HepG2 (cell line): ENCODE measurements around the gene ATP2B3. TPM values are rescaled to one million over a fixed set of nuclear protein-coding genes. Genes with fewer than 3 reads are reported as not detected.

Experiments used
- ATAC-seq: fragments of 200-7000 bp; cut with Tn5 transposase; 3 replicates; pipeline ENCODE4 v1.9.1; 2020; ENCODE audit warnings: mild to moderate bottlenecking, moderate library complexity
- BruUV-seq: library from RNA; stranded (reverse); fragments of 400-500 nt; replicated peaks from 2 replicates; lab custom pipeline; 2021; lab: Mats Ljungman, UMichigan
- CTCF ChIA-PET: fragments of 300-600 bp; formaldehyde crosslinking; extraction: SDS; loops from one replicate; lab custom pipeline; 2021; ENCODE audit warnings: low total read pairs, inconsistent platforms, low intra/inter-chr PET ratio; lab: Yijun Ruan, JAX
- POLR2A ChIA-PET: fragments of 350-600 bp; sonication (Branson Sonifier 250); formaldehyde crosslinking; loops from one replicate; lab custom pipeline; 2020; ENCODE audit warnings: antibody characterized with exemption, inconsistent platforms; lab: Yijun Ruan, JAX
- DNase-seq: peaks from one replicate; pipeline ENCODE4 v3.0.0-alpha.2; 2015; ENCODE audit warnings: low spot score
- FAIRE-seq: peaks from 3 replicates; lab custom pipeline; 2011; peaks lifted over from hg19 to GRCh38; lab: Jason Lieb, UNC
- H2AFZ ChIP-seq: one replicate; pipeline ENCODE4 v1.6.1; 2011; ENCODE audit warnings: low read length, inconsistent platforms
- H3K27ac ChIP-seq: fragments of 300-600 bp; 3 replicates; pipeline ENCODE4 v1.8.0; 2011; ENCODE audit warnings: mixed run types, mild to moderate bottlenecking, mixed read lengths, low read length, inconsistent platforms; ENCODE audit not compliant: insufficient read depth; ENCODE audit errors: extremely low read length
- H3K27me3 ChIP-seq, 2 experiments: fragments of 200-600 bp in 1 of 2; 2 replicates in 1 of 2; 3 replicates in 1 of 2; pipeline versions ENCODE4 v1.6.0 to v1.8.0; 2011; ENCODE audit warnings: low read length in 2 of 2, mild to moderate bottlenecking in 2 of 2, moderate library complexity in 2 of 2, inconsistent platforms in 1 of 2; ENCODE audit not compliant: insufficient read depth in 2 of 2, control insufficient read depth in 1 of 2
- H3K36me3 ChIP-seq, 2 experiments: fragments of 200-600 bp in 1 of 2; replicated peaks in 1 of 2; 2 replicates in 1 of 2; 3 replicates in 1 of 2; pipeline versions ENCODE4 v1.5.1 to v1.8.0; 2011; ENCODE audit warnings: low read length in 2 of 2, inconsistent platforms in 1 of 2; ENCODE audit not compliant: insufficient read depth in 2 of 2, control insufficient read depth in 1 of 2
- H3K4me1 ChIP-seq: 2 replicates; pipeline ENCODE4 v1.5.1; 2012; ENCODE audit warnings: low read length, inconsistent platforms; ENCODE audit not compliant: insufficient read depth
- H3K4me2 ChIP-seq: 2 replicates; pipeline ENCODE4 v1.6.0; 2011; ENCODE audit warnings: low read depth, low read length, inconsistent platforms
- H3K4me3 ChIP-seq, 3 experiments: fragments of 200-600 bp in 1 of 3; sonication (generic), shearing (Covaris generic) in 1 of 3; replicated peaks in 1 of 3; 2 replicates each; pipeline ENCODE4 v1.5.1; 2011 to 2016; ENCODE audit warnings: low read length in 3 of 3, inconsistent platforms in 2 of 3, low read depth in 2 of 3, mild to moderate bottlenecking in 2 of 3, control low read depth in 1 of 3, mixed read lengths in 1 of 3; ENCODE audit not compliant: insufficient read depth in 1 of 3
- H3K79me2 ChIP-seq: one replicate; pipeline ENCODE4 v1.6.1; 2011; ENCODE audit warnings: low read length, inconsistent platforms; ENCODE audit not compliant: insufficient read depth
- H3K9ac ChIP-seq: 2 replicates; pipeline ENCODE4 v1.6.0; 2011; ENCODE audit warnings: mild to moderate bottlenecking, low read depth, low read length, inconsistent platforms; ENCODE audit not compliant: insufficient read depth
- H3K9me3 ChIP-seq: 2 replicates; pipeline ENCODE4 v1.5.1; 2012; ENCODE audit warnings: mild to moderate bottlenecking, low read length
- H4K20me1 ChIP-seq: 2 replicates; pipeline ENCODE4 v1.6.0; 2011; ENCODE audit warnings: inconsistent platforms, mild to moderate bottlenecking, low read length, moderate library complexity; ENCODE audit not compliant: insufficient read depth
- FOXA1 ChIP-seq, 2 experiments: fragments of 450-650 bp in 1 of 2; sonication (generic) in 1 of 2; formaldehyde crosslinking in 1 of 2; IDR thresholded peaks; 2 replicates each; pipeline versions ENCODE4 v1.4.0 to v1.6.1; 2016 to 2020; ENCODE audit warnings: missing genetic modification reagents in 1 of 2
- HNRNPL ChIP-seq: fragments of 200-400 bp; formaldehyde crosslinking; IDR thresholded peaks from 2 replicates; pipeline ENCODE4 v1.6.1; 2017; ENCODE audit warnings: mild to moderate bottlenecking, low read depth, low read length
- KDM6A ChIP-seq: IDR thresholded peaks from 2 replicates; pipeline ENCODE4 v1.6.1; 2016; ENCODE audit warnings: low read depth
- KLF12 ChIP-seq: sonication (generic); formaldehyde crosslinking; IDR thresholded peaks from 2 replicates; pipeline ENCODE4 v1.4.0; 2020; ENCODE audit warnings: missing genetic modification reagents, borderline replicate concordance
- MYC ChIP-seq: sonication (generic); formaldehyde crosslinking; IDR thresholded peaks from 2 replicates; pipeline ENCODE4 v1.9.0; 2021; ENCODE audit warnings: missing genetic modification reagents, borderline replicate concordance
- MYNN ChIP-seq: sonication (generic); formaldehyde crosslinking; IDR thresholded peaks from 2 replicates; pipeline ENCODE4 v1.4.0; 2020; ENCODE audit warnings: mild to moderate bottlenecking, low read depth, missing genetic modification reagents
- NCOR1 ChIP-seq: fragments of 200-600 bp; sonication (generic); IDR thresholded peaks from 2 replicates; pipeline ENCODE4 v1.7.0; 2017; ENCODE audit warnings: antibody characterized with exemption, low read length, borderline replicate concordance
- PRPF4 ChIP-seq: fragments of 200-400 bp; formaldehyde crosslinking; IDR thresholded peaks from 2 replicates; pipeline ENCODE4 v1.6.1; 2016; ENCODE audit warnings: low read length, low read depth; ENCODE audit not compliant: poor library complexity, severe bottlenecking
- RXRA ChIP-seq: sonication (generic); formaldehyde crosslinking; IDR thresholded peaks from 2 replicates; pipeline ENCODE4 v1.5.1; 2020; ENCODE audit warnings: missing genetic modification reagents
- SIN3A ChIP-seq: IDR thresholded peaks from 2 replicates; pipeline ENCODE4 v1.6.1; 2011; ENCODE audit warnings: low read depth, mild to moderate bottlenecking, control low read depth, low read length, borderline replicate concordance
- TBL1XR1 ChIP-seq: fragments of 150-350 bp; IDR thresholded peaks from 2 replicates; pipeline ENCODE4 v1.6.1; 2014; ENCODE audit warnings: borderline replicate concordance, low read length; ENCODE audit not compliant: partially characterized antibody
- ZNF136 ChIP-seq: sonication (generic); formaldehyde crosslinking; IDR thresholded peaks from 2 replicates; pipeline ENCODE4 v1.8.1; 2022; ENCODE audit warnings: low read depth, mild to moderate bottlenecking, moderate library complexity, missing genetic modification reagents
- ZNF567 ChIP-seq: sonication (generic); formaldehyde crosslinking; IDR thresholded peaks from 2 replicates; pipeline ENCODE4 v1.8.1; 2023; ENCODE audit warnings: mild to moderate bottlenecking, missing genetic modification reagents, borderline replicate concordance
- ZNF775 ChIP-seq: sonication (generic); formaldehyde crosslinking; IDR thresholded peaks from 2 replicates; pipeline ENCODE4 v1.4.0; 2020; ENCODE audit warnings: missing genetic modification reagents, mild to moderate bottlenecking, moderate library complexity, borderline replicate concordance
- ZNF816 ChIP-seq: sonication (generic); formaldehyde crosslinking; IDR thresholded peaks from 2 replicates; pipeline ENCODE4 v1.8.0; 2022; ENCODE audit warnings: missing genetic modification reagents, mild to moderate bottlenecking, borderline replicate concordance
- WGBS: methylation state at CpG from one replicate; pipeline ENCODE4 v1.1.6; 2017; ENCODE audit warnings: low lambda C conversion rate; 5-methylcytosine and 5-hydroxymethylcytosine counted together
- in situ Hi-C: cut with HindIII; loops from 2 replicates; pipeline ENCODE4 v1.10.0; 2017; ENCODE audit warnings: low pct_unique_long_range_greater_than_20kb; ENCODE audit not compliant: extremely low pct_ligation_motif_present
- intact Hi-C: fragments of 100-400 bp; cut with micrococcal nuclease; formaldehyde crosslinking; loops from one replicate; pipeline ENCODE4 v1.10.0; 2022; ENCODE audit not compliant: unreplicated experiment
- polyA plus RNA-seq, 8 experiments: library from polyadenylated mRNA; depleted of rRNA in 3 of 8; stranded (reverse) in 7 of 8; unstranded in 1 of 8; fragments of >200 nt; fragmentation: Illumina TruSeq in 4 of 8; extraction: Trizol in 4 of 8; gene quantifications; 2 replicates each; pipeline versions ENCODE4 v1.2.1 to v1.2.3, GENCODE V29; 2011 to 2016; ENCODE audit warnings: low read depth in 4 of 8, missing spikeins in 1 of 8, mixed read lengths in 1 of 8; ENCODE audit not compliant: insufficient read depth in 1 of 8
- total RNA-seq, 5 experiments: library from RNA; depleted of rRNA; stranded (reverse); fragments of >200 nt; fragmentation: Illumina TruSeq; extraction: Trizol; gene quantifications; 2 replicates each; pipeline ENCODE4 v1.2.3, GENCODE V29; 2016; ENCODE audit warnings: low read depth in 1 of 5
- TF ChIP-seq, protein P1 (sequence below): sonication (generic); formaldehyde crosslinking; IDR thresholded peaks from 2 replicates; pipeline ENCODE4 v1.4.0; 2020; ENCODE audit warnings: missing genetic modification reagents, borderline replicate concordance
- TF ChIP-seq, protein P2 (sequence below): sonication (generic); formaldehyde crosslinking; IDR thresholded peaks from 2 replicates; pipeline ENCODE4 v1.4.0; 2020; ENCODE audit warnings: missing genetic modification reagents, mild to moderate bottlenecking, borderline replicate concordance

The ATP2B3 gene
- total and polyA plus RNA-seq, 2 of the 13 experiments (the other 11 are each of a cell fraction or from before 2014, with no cell fraction given): not detected

DNA sequence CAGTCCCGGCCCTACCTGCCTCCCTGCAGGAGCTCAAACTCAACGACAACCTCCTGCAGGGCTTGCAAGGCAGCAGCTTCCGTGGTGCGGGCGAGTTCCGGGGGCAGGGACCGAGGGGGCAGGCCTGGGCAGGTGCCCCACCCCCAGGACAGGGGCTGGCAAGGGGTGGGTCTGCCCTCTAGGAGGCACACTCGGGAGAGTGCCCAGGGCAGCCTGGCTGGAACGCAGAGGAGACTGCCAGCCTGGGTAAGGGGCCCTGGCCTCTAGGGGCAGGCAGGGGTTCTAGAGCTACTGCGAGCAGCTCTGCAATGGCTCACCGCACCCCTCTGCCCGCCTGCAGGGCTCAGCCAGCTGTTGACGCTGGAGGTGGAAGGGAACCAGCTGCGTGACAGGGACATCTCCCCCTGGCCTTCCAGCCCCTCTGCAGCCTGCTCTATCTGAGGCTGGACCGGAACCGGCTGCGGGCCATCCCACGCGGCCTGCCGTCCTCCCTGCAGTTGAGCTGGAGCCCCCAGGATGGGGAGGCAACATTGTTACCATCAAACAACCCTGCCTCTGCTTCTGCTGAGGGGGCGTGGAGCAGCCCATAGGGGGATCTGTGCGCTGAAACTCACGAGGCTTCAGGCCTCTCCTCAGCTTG lies 34.9 kb upstream of the ATP2B3 start:
- CTCF ChIA-PET: no interaction called here
- Histone ChIP-seq H2AFZ (no peak overlapping the region), H3K79me2 (no peaks in the 10 kb centered on the region), H3K36me3 (no peaks in the 10 kb centered on the region), H3K4me2 (no peak overlapping the region), H4K20me1 (no peaks in the 10 kb centered on the region), H3K27ac (no peak overlapping the region), H3K4me1 (peaks cover 37% of the 10 kb centered on the region), H3K9ac (no peak overlapping the region), H3K27me3 (peaks cover 2 to 4% of the 10 kb centered on the region in 2 experiments; a peak in 2 of 5 replicates), H3K4me3 (no peak overlapping the region; a peak in 1 of 6 replicates), H3K9me3 (no peaks in the 10 kb centered on the region)
- no TSS peak for BruUV-seq
- DNase-seq (no peak), FAIRE-seq (no peak), ATAC-seq (peak; percentile 56)
- POLR2A ChIA-PET: interaction anchor here (0.7 kb wide), 1 partner anchor 11 kb away, joined by 4 read pairs; no protein-coding TSS in a partner anchor
- intact Hi-C loops (no loop called here), in situ Hi-C loops (no loop called here)
- WGBS: no CpG with 5 or more reads among the region's 23 CpGs
- TF ChIP-seq HNRNPL: peak; percentile 95
- no peak for TF ChIP-seq ZNF775 (CRISPR knock-in tag)
- TF ChIP-seq SIN3A: no peak
- TF ChIP-seq KDM6A (CRISPR knock-in tag): no peak
- TF ChIP-seq, protein P1, sequence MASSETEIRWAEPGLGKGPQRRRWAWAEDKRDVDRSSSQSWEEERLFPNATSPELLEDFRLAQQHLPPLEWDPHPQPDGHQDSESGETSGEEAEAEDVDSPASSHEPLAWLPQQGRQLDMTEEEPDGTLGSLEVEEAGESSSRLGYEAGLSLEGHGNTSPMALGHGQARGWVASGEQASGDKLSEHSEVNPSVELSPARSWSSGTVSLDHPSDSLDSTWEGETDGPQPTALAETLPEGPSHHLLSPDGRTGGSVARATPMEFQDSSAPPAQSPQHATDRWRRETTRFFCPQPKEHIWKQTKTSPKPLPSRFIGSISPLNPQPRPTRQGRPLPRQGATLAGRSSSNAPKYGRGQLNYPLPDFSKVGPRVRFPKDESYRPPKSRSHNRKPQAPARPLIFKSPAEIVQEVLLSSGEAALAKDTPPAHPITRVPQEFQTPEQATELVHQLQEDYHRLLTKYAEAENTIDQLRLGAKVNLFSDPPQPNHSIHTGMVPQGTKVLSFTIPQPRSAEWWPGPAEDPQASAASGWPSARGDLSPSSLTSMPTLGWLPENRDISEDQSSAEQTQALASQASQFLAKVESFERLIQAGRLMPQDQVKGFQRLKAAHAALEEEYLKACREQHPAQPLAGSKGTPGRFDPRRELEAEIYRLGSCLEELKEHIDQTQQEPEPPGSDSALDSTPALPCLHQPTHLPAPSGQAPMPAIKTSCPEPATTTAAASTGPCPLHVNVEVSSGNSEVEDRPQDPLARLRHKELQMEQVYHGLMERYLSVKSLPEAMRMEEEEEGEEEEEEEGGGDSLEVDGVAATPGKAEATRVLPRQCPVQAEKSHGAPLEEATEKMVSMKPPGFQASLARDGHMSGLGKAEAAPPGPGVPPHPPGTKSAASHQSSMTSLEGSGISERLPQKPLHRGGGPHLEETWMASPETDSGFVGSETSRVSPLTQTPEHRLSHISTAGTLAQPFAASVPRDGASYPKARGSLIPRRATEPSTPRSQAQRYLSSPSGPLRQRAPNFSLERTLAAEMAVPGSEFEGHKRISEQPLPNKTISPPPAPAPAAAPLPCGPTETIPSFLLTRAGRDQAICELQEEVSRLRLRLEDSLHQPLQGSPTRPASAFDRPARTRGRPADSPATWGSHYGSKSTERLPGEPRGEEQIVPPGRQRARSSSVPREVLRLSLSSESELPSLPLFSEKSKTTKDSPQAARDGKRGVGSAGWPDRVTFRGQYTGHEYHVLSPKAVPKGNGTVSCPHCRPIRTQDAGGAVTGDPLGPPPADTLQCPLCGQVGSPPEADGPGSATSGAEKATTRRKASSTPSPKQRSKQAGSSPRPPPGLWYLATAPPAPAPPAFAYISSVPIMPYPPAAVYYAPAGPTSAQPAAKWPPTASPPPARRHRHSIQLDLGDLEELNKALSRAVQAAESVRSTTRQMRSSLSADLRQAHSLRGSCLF (CRISPR knock-in tag): no peak
- no peak for TF ChIP-seq RXRA (CRISPR knock-in tag)
- no peak for TF ChIP-seq TBL1XR1
- TF ChIP-seq ZNF816 (CRISPR knock-in tag): no peak
- no peak for TF ChIP-seq KLF12 (CRISPR knock-in tag)
- TF ChIP-seq, protein P2, sequence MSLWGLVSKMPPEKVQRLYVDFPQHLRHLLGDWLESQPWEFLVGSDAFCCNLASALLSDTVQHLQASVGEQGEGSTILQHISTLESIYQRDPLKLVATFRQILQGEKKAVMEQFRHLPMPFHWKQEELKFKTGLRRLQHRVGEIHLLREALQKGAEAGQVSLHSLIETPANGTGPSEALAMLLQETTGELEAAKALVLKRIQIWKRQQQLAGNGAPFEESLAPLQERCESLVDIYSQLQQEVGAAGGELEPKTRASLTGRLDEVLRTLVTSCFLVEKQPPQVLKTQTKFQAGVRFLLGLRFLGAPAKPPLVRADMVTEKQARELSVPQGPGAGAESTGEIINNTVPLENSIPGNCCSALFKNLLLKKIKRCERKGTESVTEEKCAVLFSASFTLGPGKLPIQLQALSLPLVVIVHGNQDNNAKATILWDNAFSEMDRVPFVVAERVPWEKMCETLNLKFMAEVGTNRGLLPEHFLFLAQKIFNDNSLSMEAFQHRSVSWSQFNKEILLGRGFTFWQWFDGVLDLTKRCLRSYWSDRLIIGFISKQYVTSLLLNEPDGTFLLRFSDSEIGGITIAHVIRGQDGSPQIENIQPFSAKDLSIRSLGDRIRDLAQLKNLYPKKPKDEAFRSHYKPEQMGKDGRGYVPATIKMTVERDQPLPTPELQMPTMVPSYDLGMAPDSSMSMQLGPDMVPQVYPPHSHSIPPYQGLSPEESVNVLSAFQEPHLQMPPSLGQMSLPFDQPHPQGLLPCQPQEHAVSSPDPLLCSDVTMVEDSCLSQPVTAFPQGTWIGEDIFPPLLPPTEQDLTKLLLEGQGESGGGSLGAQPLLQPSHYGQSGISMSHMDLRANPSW: no peak
- no peak for TF ChIP-seq ZNF567 (CRISPR knock-in tag)
- no peak for TF ChIP-seq ZNF136
- no peak for TF ChIP-seq NCOR1
- no peak for TF ChIP-seq PRPF4
- no peak for TF ChIP-seq FOXA1 (IDR thresholded peaks at IDR 0.05)
- TF ChIP-seq FOXA1 (CRISPR knock-in tag; IDR thresholded peaks at IDR 0.05): no peak
- no peak for TF ChIP-seq MYC (CRISPR knock-in tag)
- TF ChIP-seq MYNN: no peak
